GM13976 (cell line): Measurements from ENCODE around the gene NR5A1.
A peak's percentile ranks its signal among the peaks of the same experiment; 100 is the strongest.

ENCODE experiments used
- DNase-seq: peaks from one replicate; pipeline ENCODE4 v3.0.0; 2012; ENCODE audit warnings: low spot score
- CTCF ChIP-seq: IDR thresholded peaks from 2 replicates; pipeline ENCODE4 v1.5.1; 2012; ENCODE audit warnings: borderline replicate concordance, mild to moderate bottlenecking; ENCODE audit not compliant: insufficient read depth; ENCODE audit errors: extremely low read depth, missing control alignments, control extremely low read depth
- in situ Hi-C: fragments of 300-500 bp; cut with MboI; formaldehyde crosslinking; loops from one replicate; pipeline ENCODE4 v1.12.0; 2022; ENCODE audit warnings: low sequenced_read_pairs, mixed read lengths, inconsistent platforms; ENCODE audit not compliant: unreplicated experiment

The NR5A1 gene

GRCh38 chr9:124511891-124512805 lies 4.9 kb upstream of the NR5A1 start:
- in situ Hi-C loops = no loop called here
- no peak for TF ChIP-seq CTCF
- DNase-seq = peak; percentile 43

- DNase-seq = peak; percentile 37
- in situ Hi-C loops = no loop called here
- TF ChIP-seq CTCF = no peak
Observed at GRCh38 chr9:124511426-124511840, 4.2 kb upstream of the NR5A1 start.

GRCh38 chr9:124510650-124511425 lies 3.6 kb upstream of the NR5A1 start:
- no peak for TF ChIP-seq CTCF
- DNase-seq = no peak
- in situ Hi-C loops = no loop called here

GRCh38 chr9:124507880-124508423 lies 753 bp upstream of the NR5A1 start:
- TF ChIP-seq CTCF = no peak
- DNase-seq = no peak
- in situ Hi-C loops = no loop called here

- no peak for TF ChIP-seq CTCF
- in situ Hi-C loops = no loop called here
- DNase-seq = no peak
Observed at GRCh38 chr9:124506433-124506832, 766 bp downstream of the NR5A1 start.

- no peak for DNase-seq
- TF ChIP-seq CTCF = no peak
- in situ Hi-C loops = no loop called here
Observed at GRCh38 chr9:124505901-124506346, 1.3 kb downstream of the NR5A1 start.
